Prostate gland (tissue), 2 donors: ENCODE data around the gene LANCL2.
"Not testable (repeated sequence)": the region's sequence is repeated elsewhere in the genome, so short reads cannot be mapped to it uniquely, and the experiment has no call there.

ENCODE experiments used
- CTCF ChIP-seq, 4 experiments: fragments of 200-600 bp in 2 of 4; fragments of 450-650 bp in 2 of 4; sonication (generic) in 2 of 4; IDR thresholded peaks; 1 replicate in 3 of 4; 2 replicates in 1 of 4; pipeline ENCODE4 v1.5.1; 2016 to 2019; ENCODE audit warnings: antibody characterized with exemption in 4 of 4, mild to moderate bottlenecking in 2 of 4, moderate library complexity in 2 of 4
- POLR2A ChIP-seq: fragments of 450-650 bp; IDR thresholded peaks from one replicate; pipeline ENCODE4 v1.6.1; 2016; ENCODE audit warnings: antibody characterized with exemption, mild to moderate bottlenecking
- POLR2AphosphoS5 ChIP-seq: sonication (generic); formaldehyde crosslinking; IDR thresholded peaks from one replicate; pipeline ENCODE4 v1.6.1; 2017; ENCODE audit warnings: antibody characterized with exemption

GRCh38 chr7:55402506-55402905 lies 37.4 kb downstream of the LANCL2 start:
- TF ChIP-seq POLR2A; CTCF (IDR thresholded peaks at IDR 0.05); POLR2AphosphoS5: not testable (repeated sequence)
